Right lobe of liver (tissue), 6 donors: ENCODE measurements around the gene MSTN. TPM values are rescaled to one million over a fixed set of nuclear protein-coding genes. Genes with fewer than 3 reads are reported as not detected.

Source experiments
- ATAC-seq, 4 donors: fragments of 200-7000 bp; cut with Tn5 transposase; one replicate each; pipeline ENCODE4 v1.9.1; 2020; ENCODE audit warnings: mild to moderate bottlenecking in 4 of 4, moderate library complexity in 4 of 4
- DNase-seq, 3 donors: peaks; one replicate each; pipeline ENCODE4 v3.0.0-alpha.2; 2020
- H3K27ac ChIP-seq, 3 donors: fragments of 200-600 bp; one replicate each; pipeline ENCODE4 v1.8.0; 2022
- H3K27me3 ChIP-seq, 2 donors: fragments of 200-600 bp; one replicate each; pipeline ENCODE4 v1.8.0; 2022
- H3K36me3 ChIP-seq, 4 donors: fragments of 200-600 bp; sonication (generic) in 1 of 4; one replicate each; pipeline versions ENCODE4 v1.5.1 to v1.8.0; 2017 to 2022; ENCODE audit warnings: control low read depth in 1 of 4
- H3K4me1 ChIP-seq, 4 donors: fragments of 200-600 bp; sonication (generic) in 1 of 4; one replicate each; pipeline versions ENCODE4 v1.5.1 to v1.8.0; 2017 to 2022; ENCODE audit warnings: control low read depth in 1 of 4
- H3K4me3 ChIP-seq, 3 donors: fragments of 200-600 bp; one replicate each; pipeline ENCODE4 v1.8.0; 2022
- H3K9me3 ChIP-seq, 4 donors: fragments of 200-600 bp; sonication (generic) in 1 of 4; one replicate each; pipeline versions ENCODE4 v1.5.1 to v1.8.0; 2017 to 2022; ENCODE audit warnings: control low read depth in 1 of 4
- CTCF ChIP-seq, 4 donors: fragments of 200-600 bp in 3 of 4; fragments of 450-650 bp in 1 of 4; IDR thresholded peaks; one replicate each; pipeline versions ENCODE4 v1.5.1 to v1.8.0; 2016 to 2022; ENCODE audit warnings: antibody characterized with exemption in 4 of 4, mild to moderate bottlenecking in 2 of 4
- POLR2A ChIP-seq: fragments of 450-650 bp; IDR thresholded peaks from one replicate; pipeline ENCODE4 v1.6.1; 2017; ENCODE audit warnings: antibody characterized with exemption, mild to moderate bottlenecking
- WGBS: methylation state at CpG from one replicate; pipeline ENCODE4 v1.1.6; 2018; ENCODE audit warnings: low coverage, low lambda C conversion rate; ENCODE audit not compliant: insufficient coverage; ENCODE audit errors: missing lambda C conversion rate; 5-methylcytosine and 5-hydroxymethylcytosine counted together
- intact Hi-C, 2 donors: fragments of 100-400 bp; cut with DNase I; formaldehyde crosslinking; loops; one replicate each; pipeline versions ENCODE4 v1.11.2 to v1.14.1; 2022
- total RNA-seq, 6 experiments: library from RNA; depleted of rRNA in 2 of 6; stranded (reverse); fragments of >200 nt in 2 of 6; fragmentation: NEBNext Ultra II Directional in 3 of 6; extraction: Animal tissue kit (Norgen Biotek cat#: 25700) in 3 of 6; gene quantifications; one replicate each; pipeline versions ENCODE4 v1.1.0 to v1.2.4, GENCODE V29; 2016 to 2023
- donor health status: DM: no; HTN: yes; CAD: no.
- donor health status: DM: no; HTN: no; CAD: no.
- donor health status: DM: no; HTN: no; CAD: no.
- donor health status: DM: no; HTN: yes; CAD: no.
- donor health status: DM: no; HTN: yes; CAD: no.

Gene MSTN
- total RNA-seq, 6 experiments from 2014 or later, result not detected

GRCh38 chr2:190062053-190062452, 476 bp downstream of the MSTN start:
- ATAC-seq (no peak), DNase-seq (no peak)
- Histone ChIP-seq H3K27me3 (no peaks in the 10 kb centered on the region), H3K36me3 (no peaks in the 10 kb centered on the region), H3K9me3 (no peaks in the 10 kb centered on the region), H3K4me3 (no peak overlapping the region), H3K4me1 (no peaks in the 10 kb centered on the region), H3K27ac (no peak overlapping the region)
- TF ChIP-seq POLR2A (no peak), CTCF (IDR thresholded peaks at IDR 0.05) (no peak)
- intact Hi-C loops, result no loop called here
- WGBS, result 75% methylated on average over 6 of the region's 6 CpGs

GRCh38 chr2:190060626-190061025, 1.9 kb downstream of the MSTN start:
- TF ChIP-seq POLR2A, result no peak
- no peak for TF ChIP-seq CTCF (IDR thresholded peaks at IDR 0.05)
- DNase-seq (no peak), ATAC-seq (no peak)
- Histone ChIP-seq H3K36me3 (no peaks in the 10 kb centered on the region), H3K9me3 (no peaks in the 10 kb centered on the region), H3K4me1 (no peaks in the 10 kb centered on the region), H3K4me3 (no peak overlapping the region), H3K27me3 (no peaks in the 10 kb centered on the region), H3K27ac (no peak overlapping the region)
- intact Hi-C loops, result no loop called here
- 84% methylated on average over 2 of the region's 2 CpGs for WGBS

GRCh38 chr2:190060019-190060418, 2.5 kb downstream of the MSTN start:
- H3K27ac ChIP-seq, result no peak overlapping the region
- H3K4me3 ChIP-seq, result no peak overlapping the region
- DNase-seq, result no peak
- H3K27me3 ChIP-seq, result no peaks in the 10 kb centered on the region
- TF ChIP-seq CTCF (IDR thresholded peaks at IDR 0.05), result no peak
- no peak for TF ChIP-seq POLR2A
- peak in 1 of 4 donors; percentile 57 for ATAC-seq
- H3K36me3 ChIP-seq, result no peaks in the 10 kb centered on the region
- WGBS, result 59% methylated on average over 4 of the region's 4 CpGs
- no peaks in the 10 kb centered on the region for H3K4me1 ChIP-seq
- no peaks in the 10 kb centered on the region for H3K9me3 ChIP-seq
- intact Hi-C loops, result no loop called here

GRCh38 chr2:190053426-190053825, 9.1 kb downstream of the MSTN start:
- intact Hi-C loops, result no loop called here
- Histone ChIP-seq H3K4me1 (no peaks in the 10 kb centered on the region), H3K9me3 (no peaks in the 10 kb centered on the region), H3K27me3 (no peaks in the 10 kb centered on the region), H3K36me3 (no peaks in the 10 kb centered on the region), H3K27ac (no peak overlapping the region), H3K4me3 (no peak overlapping the region)
- TF ChIP-seq CTCF (IDR thresholded peaks at IDR 0.05) (no peak), POLR2A (no peak)
- DNase-seq, result no peak
- 66% methylated on average over 5 of the region's 5 CpGs for WGBS
- ATAC-seq, result no peak

GRCh38 chr2:190052307-190052706, 10.2 kb downstream of the MSTN start:
- WGBS, result 85% methylated on average over 5 of the region's 5 CpGs
- Histone ChIP-seq H3K27ac (no peak overlapping the region), H3K4me1 (no peaks in the 10 kb centered on the region), H3K9me3 (no peaks in the 10 kb centered on the region), H3K36me3 (no peaks in the 10 kb centered on the region), H3K27me3 (no peaks in the 10 kb centered on the region), H3K4me3 (no peak overlapping the region)
- DNase-seq (no peak), ATAC-seq (no peak)
- TF ChIP-seq POLR2A (no peak), CTCF (IDR thresholded peaks at IDR 0.05) (no peak)
- intact Hi-C loops, result no loop called here
